Fibroblast of lung (primary cell): ENCODE data around the gene TEKT3.

Source experiments
- CTCF ChIP-seq, 2 donors: IDR thresholded peaks in 1 of 2; conservative IDR thresholded peaks in 1 of 2; 1 replicate in 1 of 2; 2 replicates in 1 of 2; pipeline ENCODE4 v1.5.1; 2011 to 2012; ENCODE audit warnings: low read length in 2 of 2, control low read depth in 1 of 2, inconsistent platforms in 1 of 2, low read depth in 1 of 2, mild to moderate bottlenecking in 1 of 2
- EZH2 ChIP-seq: IDR thresholded peaks from 2 replicates; pipeline ENCODE4 v1.5.1; 2012; ENCODE audit warnings: low read length, control low read depth, mild to moderate bottlenecking; ENCODE audit errors: missing control alignments

GRCh38 chr17:15382914-15383313 lies 41.5 kb upstream of the TEKT3 start:
- no peak for TF ChIP-seq CTCF (conservative IDR thresholded peaks at IDR 0.05 in 1 of 2, IDR thresholded peaks at IDR 0.05 in 1 of 2; ENCODE audit: low read depth in 1 of 2, low read length in 2 of 2)
- TF ChIP-seq EZH2, result no peak
